HepG2 (cell line): ENCODE measurements around the gene RAB6A. TPM values are rescaled to one million over a fixed set of nuclear protein-coding genes. Genes with fewer than 3 reads are reported as not detected.

Experiments used
- ATAC-seq: fragments of 200-7000 bp; cut with Tn5 transposase; 3 replicates; pipeline ENCODE4 v1.9.1; 2020; ENCODE audit warnings: mild to moderate bottlenecking, moderate library complexity
- BruUV-seq: library from RNA; stranded (reverse); fragments of 400-500 nt; replicated peaks from 2 replicates; lab custom pipeline; 2021; lab: Mats Ljungman, UMichigan
- CTCF ChIA-PET: fragments of 300-600 bp; formaldehyde crosslinking; extraction: SDS; loops from one replicate; lab custom pipeline; 2021; ENCODE audit warnings: low total read pairs, inconsistent platforms, low intra/inter-chr PET ratio; lab: Yijun Ruan, JAX
- POLR2A ChIA-PET: fragments of 350-600 bp; sonication (Branson Sonifier 250); formaldehyde crosslinking; loops from one replicate; lab custom pipeline; 2020; ENCODE audit warnings: antibody characterized with exemption, inconsistent platforms; lab: Yijun Ruan, JAX
- DNase-seq: peaks from one replicate; pipeline ENCODE4 v3.0.0-alpha.2; 2015; ENCODE audit warnings: low spot score
- FAIRE-seq: peaks from 3 replicates; lab custom pipeline; 2011; peaks lifted over from hg19 to GRCh38; lab: Jason Lieb, UNC
- H2AFZ ChIP-seq: one replicate; pipeline ENCODE4 v1.6.1; 2011; ENCODE audit warnings: low read length, inconsistent platforms
- H3K27ac ChIP-seq: fragments of 300-600 bp; 3 replicates; pipeline ENCODE4 v1.8.0; 2011; ENCODE audit warnings: mixed run types, mild to moderate bottlenecking, mixed read lengths, low read length, inconsistent platforms; ENCODE audit not compliant: insufficient read depth; ENCODE audit errors: extremely low read length
- H3K27me3 ChIP-seq, 2 experiments: fragments of 200-600 bp in 1 of 2; 2 replicates in 1 of 2; 3 replicates in 1 of 2; pipeline versions ENCODE4 v1.6.0 to v1.8.0; 2011; ENCODE audit warnings: low read length in 2 of 2, mild to moderate bottlenecking in 2 of 2, moderate library complexity in 2 of 2, inconsistent platforms in 1 of 2; ENCODE audit not compliant: insufficient read depth in 2 of 2, control insufficient read depth in 1 of 2
- H3K36me3 ChIP-seq, 2 experiments: fragments of 200-600 bp in 1 of 2; replicated peaks in 1 of 2; 2 replicates in 1 of 2; 3 replicates in 1 of 2; pipeline versions ENCODE4 v1.5.1 to v1.8.0; 2011; ENCODE audit warnings: low read length in 2 of 2, inconsistent platforms in 1 of 2; ENCODE audit not compliant: insufficient read depth in 2 of 2, control insufficient read depth in 1 of 2
- H3K4me1 ChIP-seq: 2 replicates; pipeline ENCODE4 v1.5.1; 2012; ENCODE audit warnings: low read length, inconsistent platforms; ENCODE audit not compliant: insufficient read depth
- H3K4me2 ChIP-seq: 2 replicates; pipeline ENCODE4 v1.6.0; 2011; ENCODE audit warnings: low read depth, low read length, inconsistent platforms
- H3K4me3 ChIP-seq, 3 experiments: fragments of 200-600 bp in 1 of 3; sonication (generic), shearing (Covaris generic) in 1 of 3; replicated peaks in 1 of 3; 2 replicates each; pipeline ENCODE4 v1.5.1; 2011 to 2016; ENCODE audit warnings: low read length in 3 of 3, inconsistent platforms in 2 of 3, low read depth in 2 of 3, mild to moderate bottlenecking in 2 of 3, control low read depth in 1 of 3, mixed read lengths in 1 of 3; ENCODE audit not compliant: insufficient read depth in 1 of 3
- H3K79me2 ChIP-seq: one replicate; pipeline ENCODE4 v1.6.1; 2011; ENCODE audit warnings: low read length, inconsistent platforms; ENCODE audit not compliant: insufficient read depth
- H3K9ac ChIP-seq: 2 replicates; pipeline ENCODE4 v1.6.0; 2011; ENCODE audit warnings: mild to moderate bottlenecking, low read depth, low read length, inconsistent platforms; ENCODE audit not compliant: insufficient read depth
- H3K9me3 ChIP-seq: 2 replicates; pipeline ENCODE4 v1.5.1; 2012; ENCODE audit warnings: mild to moderate bottlenecking, low read length
- H4K20me1 ChIP-seq: 2 replicates; pipeline ENCODE4 v1.6.0; 2011; ENCODE audit warnings: inconsistent platforms, mild to moderate bottlenecking, low read length, moderate library complexity; ENCODE audit not compliant: insufficient read depth
- ATF5 ChIP-seq: sonication (generic); formaldehyde crosslinking; IDR thresholded peaks from 2 replicates; pipeline ENCODE4 v1.4.0; 2020; ENCODE audit warnings: mild to moderate bottlenecking, low read depth, missing genetic modification reagents
- CC2D1A ChIP-seq: sonication (generic); formaldehyde crosslinking; IDR thresholded peaks from 2 replicates; pipeline ENCODE4 v1.8.1; 2023; ENCODE audit warnings: mild to moderate bottlenecking, missing genetic modification reagents
- HHEX ChIP-seq: IDR thresholded peaks from 2 replicates; pipeline ENCODE4 v1.6.1; 2016; ENCODE audit warnings: control low read depth
- KIAA2018 ChIP-seq: sonication (generic); formaldehyde crosslinking; IDR thresholded peaks from 2 replicates; pipeline ENCODE4 v1.5.0; 2020; ENCODE audit warnings: mild to moderate bottlenecking, missing genetic modification reagents, borderline replicate concordance
- ZFP82 ChIP-seq: sonication (generic); formaldehyde crosslinking; IDR thresholded peaks from 2 replicates; pipeline ENCODE4 v1.5.1; 2020; ENCODE audit warnings: mild to moderate bottlenecking, missing genetic modification reagents, borderline replicate concordance
- ZFYVE20 ChIP-seq: sonication (generic); formaldehyde crosslinking; IDR thresholded peaks from 2 replicates; pipeline ENCODE4 v1.8.0; 2023; ENCODE audit warnings: low read depth, mild to moderate bottlenecking, moderate library complexity, missing genetic modification reagents, borderline replicate concordance
- ZKSCAN1 ChIP-seq: fragments of 150-350 bp; IDR thresholded peaks from 2 replicates; pipeline ENCODE4 v1.6.1; 2014; ENCODE audit warnings: low read length
- ZNF451 ChIP-seq: sonication (generic); formaldehyde crosslinking; IDR thresholded peaks from 2 replicates; pipeline ENCODE4 v1.5.0; 2020; ENCODE audit warnings: mild to moderate bottlenecking, missing genetic modification reagents
- WGBS: methylation state at CpG from one replicate; pipeline ENCODE4 v1.1.6; 2017; ENCODE audit warnings: low lambda C conversion rate; 5-methylcytosine and 5-hydroxymethylcytosine counted together
- in situ Hi-C: cut with HindIII; loops from 2 replicates; pipeline ENCODE4 v1.10.0; 2017; ENCODE audit warnings: low pct_unique_long_range_greater_than_20kb; ENCODE audit not compliant: extremely low pct_ligation_motif_present
- intact Hi-C: fragments of 100-400 bp; cut with micrococcal nuclease; formaldehyde crosslinking; loops from one replicate; pipeline ENCODE4 v1.10.0; 2022; ENCODE audit not compliant: unreplicated experiment
- polyA plus RNA-seq, 8 experiments: library from polyadenylated mRNA; depleted of rRNA in 3 of 8; stranded (reverse) in 7 of 8; unstranded in 1 of 8; fragments of >200 nt; fragmentation: Illumina TruSeq in 4 of 8; extraction: Trizol in 4 of 8; gene quantifications; 2 replicates each; pipeline versions ENCODE4 v1.2.1 to v1.2.3, GENCODE V29; 2011 to 2016; ENCODE audit warnings: low read depth in 4 of 8, missing spikeins in 1 of 8, mixed read lengths in 1 of 8; ENCODE audit not compliant: insufficient read depth in 1 of 8
- total RNA-seq, 5 experiments: library from RNA; depleted of rRNA; stranded (reverse); fragments of >200 nt; fragmentation: Illumina TruSeq; extraction: Trizol; gene quantifications; 2 replicates each; pipeline ENCODE4 v1.2.3, GENCODE V29; 2016; ENCODE audit warnings: low read depth in 1 of 5

Gene RAB6A
- total and polyA plus RNA-seq, 2 of the 13 experiments (the other 11 are each of a cell fraction or from before 2014, with no cell fraction given), result 74.3 to 121 TPM

- TF ChIP-seq ZNF451 (CRISPR knock-in tag), result no peak
- TF ChIP-seq ZKSCAN1, result no peak
Measured at GRCh38 chr11:73705053-73705452, 55.8 kb downstream of the RAB6A start (continued).

GRCh38 chr11:73693899-73694525 lies 66.9 kb downstream of the RAB6A start:
- no TSS peak for BruUV-seq
- CTCF ChIA-PET, result no interaction called here
- DNase-seq (no peak), FAIRE-seq (no peak), ATAC-seq (no peak)
- Histone ChIP-seq H3K27me3 (no peaks in the 10 kb centered on the region), H3K4me2 (no peak overlapping the region), H3K36me3 (peaks cover 3 to 26% of the 10 kb centered on the region in 2 experiments; a peak in 3 of 5 replicates), H3K4me1 (no peaks in the 10 kb centered on the region), H3K27ac (no peak overlapping the region), H3K4me3 (no peak overlapping the region), H3K9ac (no peak overlapping the region), H3K9me3 (no peaks in the 10 kb centered on the region), H2AFZ (no peak overlapping the region), H3K79me2 (no peaks in the 10 kb centered on the region), H4K20me1 (no peaks in the 10 kb centered on the region)
- POLR2A ChIA-PET, result no interaction called here
- in situ Hi-C loops, result no loop called here
- 97% methylated on average over 4 of the region's 4 CpGs for WGBS
- intact Hi-C loops, result no loop called here
- TF ChIP-seq HHEX (CRISPR knock-in tag), result no peak
- no peak for TF ChIP-seq ZFP82 (CRISPR knock-in tag)
- no peak for TF ChIP-seq ZFYVE20 (CRISPR knock-in tag)

GRCh38 chr11:73680687-73681086 lies 80.2 kb downstream of the RAB6A start:
- WGBS, result 91% methylated on average over 2 of the region's 2 CpGs
- ChIA-PET POLR2A (no interaction called here), CTCF (no interaction called here)
- Histone ChIP-seq H3K4me1 (no peaks in the 10 kb centered on the region), H3K27me3 (no peaks in the 10 kb centered on the region), H3K27ac (no peak overlapping the region), H3K9ac (no peak overlapping the region), H3K9me3 (no peaks in the 10 kb centered on the region), H3K4me2 (no peak overlapping the region), H3K4me3 (no peak overlapping the region), H3K79me2 (no peaks in the 10 kb centered on the region), H3K36me3 (peaks cover 0 to 28% of the 10 kb centered on the region in 2 experiments; a peak in 4 of 5 replicates), H4K20me1 (no peaks in the 10 kb centered on the region), H2AFZ (no peak overlapping the region)
- ATAC-seq, result no peak
- no peak for FAIRE-seq
- DNase-seq, result no peak
- intact Hi-C loops (no loop called here), in situ Hi-C loops (no loop called here)
- BruUV-seq, result no TSS peak
- TF ChIP-seq ATF5 (CRISPR knock-in tag), result no peak
- TF ChIP-seq KIAA2018 (CRISPR knock-in tag), result no peak
- no peak for TF ChIP-seq CC2D1A
